GOT3 (cell line): ENCODE measurements around the gene LMX1B.

Experiments
- DNase-seq: peaks from one replicate; lab custom pipeline; 2025; ENCODE audit warnings: mixed read lengths; lab: John Stamatoyannopoulos, UW

The LMX1B gene

GRCh38 chr9:126658201-126658825, 44.6 kb downstream of the LMX1B start:
- DNase-seq = no peak

GRCh38 chr9:126658956-126659555, 45.3 kb downstream of the LMX1B start:
- no peak for DNase-seq

GRCh38 chr9:126661122-126661520, 47.4 kb downstream of the LMX1B start:
- no peak for DNase-seq

- no peak for DNase-seq
Observed at GRCh38 chr9:126661521-126662251, 48.0 kb downstream of the LMX1B start.

- no peak for DNase-seq
Observed at GRCh38 chr9:126663661-126664072, 49.9 kb downstream of the LMX1B start.

- no peak for DNase-seq
Observed at GRCh38 chr9:126664900-126665643, 51.3 kb downstream of the LMX1B start.

GRCh38 chr9:126665644-126666035, 51.9 kb downstream of the LMX1B start:
- no peak for DNase-seq

GRCh38 chr9:126666155-126666803, 52.6 kb downstream of the LMX1B start:
- no peak for DNase-seq

GRCh38 chr9:126667190-126668055, 53.7 kb downstream of the LMX1B start:
- no peak for DNase-seq

- DNase-seq = no peak
Observed at GRCh38 chr9:126668058-126668457, 54.3 kb downstream of the LMX1B start.

GRCh38 chr9:126669108-126669507, 55.4 kb downstream of the LMX1B start:
- DNase-seq = no peak

- no peak for DNase-seq
Observed at GRCh38 chr9:126670270-126670669, 56.5 kb downstream of the LMX1B start.

GRCh38 chr9:126671381-126671831, 57.7 kb downstream of the LMX1B start:
- no peak for DNase-seq

- no peak for DNase-seq
Observed at GRCh38 chr9:126671983-126672382, 58.3 kb downstream of the LMX1B start.

- DNase-seq = no peak
Observed at GRCh38 chr9:126672634-126673284, 59.0 kb downstream of the LMX1B start.

GRCh38 chr9:126673689-126674364, 60.1 kb downstream of the LMX1B start:
- no peak for DNase-seq

GRCh38 chr9:126674365-126675146, 60.8 kb downstream of the LMX1B start:
- no peak for DNase-seq

GRCh38 chr9:126675147-126675467, 61.4 kb downstream of the LMX1B start:
- DNase-seq = no peak

- DNase-seq = no peak
Observed at GRCh38 chr9:126676102-126676684, 62.5 kb downstream of the LMX1B start.
